Vagina (tissue), 2 donors: ENCODE measurements around the gene INTS3. TPM values are rescaled to one million over a fixed set of nuclear protein-coding genes. Genes with fewer than 3 reads are reported as not detected.

Experiments
- DNase-seq, 2 donors: peaks; one replicate each; pipeline ENCODE4 v3.0.0-alpha.2; 2017; ENCODE audit errors: extremely low spot score in 2 of 2
- H3K27ac ChIP-seq: fragments of 200-600 bp; sonication (generic); one replicate; pipeline ENCODE4 v1.5.1; 2019
- H3K27me3 ChIP-seq: fragments of 200-600 bp; sonication (generic); one replicate; pipeline ENCODE4 v1.5.1; 2019
- H3K36me3 ChIP-seq, 2 donors: fragments of 200-600 bp; sonication (generic); one replicate each; pipeline ENCODE4 v1.5.1; 2017 to 2019
- H3K4me1 ChIP-seq: fragments of 200-600 bp; sonication (generic); one replicate; pipeline ENCODE4 v1.5.1; 2019
- H3K4me3 ChIP-seq, 2 donors: fragments of 200-600 bp; sonication (generic); 1 replicate in 1 of 2; 2 replicates in 1 of 2; pipeline ENCODE4 v1.5.1; 2016 to 2019
- H3K9me3 ChIP-seq: fragments of 200-600 bp; sonication (generic); one replicate; pipeline ENCODE4 v1.5.1; 2019
- CTCF ChIP-seq, 3 experiments: fragments of 450-650 bp in 2 of 3; fragments of 200-600 bp in 1 of 3; sonication (generic) in 1 of 3; IDR thresholded peaks; one replicate each; pipeline ENCODE4 v1.5.1; 2017 to 2019; ENCODE audit warnings: antibody characterized with exemption in 3 of 3, mild to moderate bottlenecking in 2 of 3, moderate library complexity in 2 of 3
- POLR2A ChIP-seq, 2 donors: fragments of 450-650 bp; IDR thresholded peaks; one replicate each; pipeline ENCODE4 v1.6.1; 2017; ENCODE audit warnings: antibody characterized with exemption in 2 of 2, mild to moderate bottlenecking in 2 of 2, moderate library complexity in 2 of 2
- POLR2AphosphoS5 ChIP-seq, 2 donors: sonication (generic); formaldehyde crosslinking; IDR thresholded peaks; one replicate each; pipeline ENCODE4 v1.9.0; 2017; ENCODE audit warnings: antibody characterized with exemption in 2 of 2, mild to moderate bottlenecking in 2 of 2, low read depth in 1 of 2; ENCODE audit not compliant: insufficient read depth in 1 of 2
- intact Hi-C: fragments of 100-400 bp; cut with DNase I; formaldehyde crosslinking; loops from one replicate; pipeline ENCODE4 v1.15.1; 2023
- total RNA-seq: library from RNA; depleted of rRNA; stranded (reverse); fragments of >200 nt; gene quantifications from one replicate; pipeline ENCODE4 v1.2.3, GENCODE V29; 2016

INTS3 gene
- total RNA-seq, 1 donor from 2014 or later: 45.9 TPM

GRCh38 chr1:153783233-153784190, 55.7 kb downstream of the INTS3 start:
- Histone ChIP-seq H3K9me3 (no peaks in the 10 kb centered on the region), H3K4me3 (peak overlapping the region; percentile 61 to 62), H3K27me3 (no peaks in the 10 kb centered on the region), H3K27ac (peak overlapping the region; percentile 95), H3K36me3 (peaks cover 0 to 7% of the 10 kb centered on the region in 2 donors), H3K4me1 (peaks cover 21% of the 10 kb centered on the region)
- DNase-seq: no peak
- TF ChIP-seq CTCF (IDR thresholded peaks at IDR 0.05) (peak in 1 of 3 experiments; percentile 32), POLR2AphosphoS5 (IDR thresholded peaks at IDR 0.05; ENCODE audit: insufficient read depth in 1 of 2, low read depth in 1 of 2) (peak; percentile 97 to 100), POLR2A (IDR thresholded peaks at IDR 0.05) (peak; percentile 32 to 98)
- intact Hi-C loops: no loop called here

GRCh38 chr1:153786038-153786790, 58.4 kb downstream of the INTS3 start:
- Histone ChIP-seq H3K4me3 (no peak overlapping the region), H3K27ac (no peak overlapping the region), H3K4me1 (peaks cover 29% of the 10 kb centered on the region), H3K9me3 (no peaks in the 10 kb centered on the region), H3K36me3 (no peaks in the 10 kb centered on the region), H3K27me3 (no peaks in the 10 kb centered on the region)
- no peak for DNase-seq
- intact Hi-C loops: no loop called here
- TF ChIP-seq POLR2A (IDR thresholded peaks at IDR 0.05) (no peak), CTCF (IDR thresholded peaks at IDR 0.05) (no peak), POLR2AphosphoS5 (IDR thresholded peaks at IDR 0.05; ENCODE audit: insufficient read depth in 1 of 2, low read depth in 1 of 2) (no peak)

GRCh38 chr1:153789478-153790034, 61.7 kb downstream of the INTS3 start:
- Histone ChIP-seq H3K27me3 (no peaks in the 10 kb centered on the region), H3K36me3 (no peaks in the 10 kb centered on the region), H3K9me3 (no peaks in the 10 kb centered on the region), H3K4me1 (peaks cover 16% of the 10 kb centered on the region), H3K27ac (peak overlapping the region; percentile 95), H3K4me3 (peak overlapping the region; percentile 32 to 34)
- DNase-seq: no peak
- TF ChIP-seq CTCF (IDR thresholded peaks at IDR 0.05): no peak
- intact Hi-C loops: loop anchor here (10.0 kb wide), 1 partner anchor 155 kb away; the partner anchor contains the start of gene DENND4B

DNA sequence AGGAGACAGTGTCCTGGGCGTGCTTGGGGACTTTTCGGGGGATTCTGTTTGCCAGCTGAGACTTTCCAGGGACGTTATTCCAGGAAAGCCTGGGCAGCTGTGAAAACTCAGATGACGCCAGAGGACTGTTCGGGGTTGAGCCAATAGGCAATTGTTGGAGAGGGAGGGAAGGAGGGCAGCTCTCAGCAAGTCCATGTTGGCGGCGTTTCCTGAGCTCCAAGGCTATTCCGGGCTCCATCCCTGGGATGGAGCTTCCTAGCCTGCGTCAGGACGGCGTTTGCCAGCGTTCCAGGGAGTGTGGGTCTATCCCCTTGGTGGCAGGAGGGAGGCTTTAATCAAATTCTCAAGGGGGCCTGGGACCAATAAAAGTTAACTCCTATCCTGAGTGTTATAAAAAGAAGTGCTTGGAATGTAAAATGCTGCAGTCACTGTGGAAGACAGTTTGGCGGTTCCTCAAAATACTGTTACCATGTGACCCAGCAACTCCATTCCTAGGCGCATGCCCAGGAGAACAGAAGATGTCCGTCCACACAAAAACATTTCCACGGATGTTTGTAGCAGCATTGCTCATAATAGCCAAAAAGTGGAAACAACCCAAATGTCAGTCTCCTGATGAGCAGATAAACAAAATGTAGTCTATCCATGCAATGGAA, 62.6 kb downstream of the INTS3 start:
- H3K4me3 ChIP-seq: peak overlapping the region; percentile 32 to 34
- H3K27ac ChIP-seq: peak overlapping the region; percentile 95
- H3K36me3 ChIP-seq: no peaks in the 10 kb centered on the region
- no peak for TF ChIP-seq CTCF (IDR thresholded peaks at IDR 0.05)
- TF ChIP-seq POLR2A (IDR thresholded peaks at IDR 0.05): peak in 1 of 2 donors; percentile 15
- TF ChIP-seq POLR2AphosphoS5 (IDR thresholded peaks at IDR 0.05; ENCODE audit: insufficient read depth in 1 of 2, low read depth in 1 of 2): peak; percentile 86 to 89
- H3K4me1 ChIP-seq: peaks cover 16% of the 10 kb centered on the region
- no peaks in the 10 kb centered on the region for H3K27me3 ChIP-seq
- peak in 1 of 2 donors; percentile 98 for DNase-seq
- intact Hi-C loops: loop anchor here (10.0 kb wide), 1 partner anchor 154 kb away; the partner anchor contains the start of gene DENND4B
- H3K9me3 ChIP-seq: no peaks in the 10 kb centered on the region
